NCI-H187 treated with DMSO at 0.1 percent for 48 hours (cell line): ENCODE measurements around the gene PTPRD.

Experiments used
- DNase-seq: peaks from one replicate; lab custom pipeline; 2025; lab: John Stamatoyannopoulos, UW

PTPRD gene

GRCh38 chr9:10052916-10053315 lies 559.9 kb downstream of the PTPRD start:
- no peak for DNase-seq

GRCh38 chr9:10052181-10052580 lies 560.6 kb downstream of the PTPRD start:
- no peak for DNase-seq

DNA sequence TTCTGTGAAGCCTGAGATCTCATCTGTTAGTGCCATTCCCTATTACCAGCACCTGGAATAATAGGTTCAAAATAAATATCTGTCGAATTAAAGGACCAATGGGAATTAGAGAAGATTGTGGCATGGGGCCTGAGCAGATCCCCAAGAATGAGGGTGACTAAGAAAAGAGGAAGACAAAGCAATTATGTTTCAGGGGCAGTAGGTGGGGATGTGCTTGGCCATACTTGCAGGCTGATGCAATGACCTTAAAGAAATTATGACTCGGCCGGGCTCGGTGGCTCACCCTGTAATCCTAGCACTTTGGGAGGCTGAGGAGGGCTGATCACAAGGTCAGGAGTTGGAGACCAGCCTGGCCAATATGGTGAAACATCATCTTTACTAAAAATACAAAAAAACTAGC lies 562.8 kb downstream of the PTPRD start:
- DNase-seq: no peak

- no peak for DNase-seq
Observed at GRCh38 chr9:10048994-10049393, 563.8 kb downstream of the PTPRD start.

DNA sequence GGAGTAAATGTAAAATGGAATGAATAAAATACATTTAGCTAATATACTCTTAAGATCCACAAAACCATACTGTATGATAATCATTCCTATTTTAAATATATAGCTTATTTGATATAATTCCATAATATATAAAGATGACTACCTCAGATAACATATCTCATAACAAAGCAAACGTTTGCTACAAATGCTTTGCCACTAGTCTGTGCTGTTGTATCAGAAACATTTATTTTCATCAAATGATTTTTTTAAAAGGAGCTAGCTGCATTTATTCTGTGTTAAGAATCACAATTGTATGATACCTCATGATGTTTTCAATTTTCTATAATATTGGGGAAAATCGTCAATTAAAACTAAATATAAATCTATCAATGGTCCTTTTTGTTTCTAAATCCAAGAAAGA lies 567.2 kb downstream of the PTPRD start:
- no peak for DNase-seq

DNA sequence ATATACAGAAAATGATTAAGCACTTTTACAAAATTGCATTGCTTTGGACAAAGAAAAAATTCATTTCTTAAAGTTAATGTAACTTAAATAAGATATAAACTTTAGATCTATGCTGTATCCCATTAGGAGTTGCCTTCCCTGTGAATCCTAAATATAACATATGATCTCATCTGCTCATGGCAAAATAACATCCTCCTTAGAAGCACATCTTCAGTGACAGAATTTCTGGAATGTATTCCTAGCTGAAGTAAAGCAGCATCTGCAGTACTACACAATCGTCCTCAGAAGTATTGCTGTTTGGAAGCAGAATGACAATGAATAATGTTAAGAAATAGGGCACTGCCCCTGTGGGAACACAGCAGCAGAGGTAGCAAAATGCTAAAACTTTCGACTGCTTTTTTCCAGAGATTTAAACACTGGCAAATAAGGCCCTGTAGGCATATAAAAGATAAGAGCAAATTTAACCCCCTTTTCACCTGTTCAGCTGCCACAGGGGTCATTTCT lies 571.0 kb downstream of the PTPRD start:
- DNase-seq: no peak

DNA sequence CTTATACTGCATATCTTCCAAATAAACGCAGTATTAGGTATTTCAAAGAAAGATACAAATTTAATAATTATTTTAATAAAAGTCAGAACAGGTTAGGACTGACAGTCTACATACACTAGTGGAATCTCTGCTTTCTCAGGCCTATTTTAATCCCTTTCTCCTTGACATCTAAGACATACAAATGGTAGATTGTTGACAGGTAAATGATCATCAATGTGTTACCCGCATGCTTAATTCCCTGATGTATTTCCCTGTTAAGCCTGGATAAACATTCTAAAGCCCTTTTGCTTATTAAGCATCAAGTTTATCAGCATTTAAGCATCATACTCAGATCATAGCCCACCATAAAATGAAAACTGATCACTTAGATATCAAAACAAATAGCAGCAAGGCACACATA lies 576.7 kb downstream of the PTPRD start:
- DNase-seq: no peak

GRCh38 chr9:10032166-10032565 lies 580.6 kb downstream of the PTPRD start:
- DNase-seq: no peak

GRCh38 chr9:10026443-10026984 lies 586.3 kb downstream of the PTPRD start:
- peak; percentile 59 for DNase-seq

GRCh38 chr9:10015755-10016154 lies 597.0 kb downstream of the PTPRD start:
- DNase-seq: no peak

DNA sequence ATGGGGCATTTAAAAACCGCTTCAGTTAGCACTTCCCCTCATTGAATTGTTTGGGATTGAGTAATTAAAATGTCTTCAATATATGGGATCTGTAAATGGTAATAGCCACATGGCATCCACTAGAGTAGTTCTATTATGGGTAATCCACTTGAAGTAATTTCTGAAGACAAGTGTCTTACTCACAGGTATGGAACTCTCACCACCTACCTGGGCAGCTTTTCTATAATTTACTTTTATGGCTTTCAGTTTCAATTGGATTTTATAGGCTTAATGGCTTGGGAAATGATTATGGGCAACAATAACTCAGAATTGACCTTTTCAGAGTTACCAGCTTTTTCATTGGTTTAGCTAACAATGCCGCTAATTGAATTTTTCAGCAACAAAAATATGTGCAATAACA lies 597.9 kb downstream of the PTPRD start:
- DNase-seq: peak; percentile 67

DNA sequence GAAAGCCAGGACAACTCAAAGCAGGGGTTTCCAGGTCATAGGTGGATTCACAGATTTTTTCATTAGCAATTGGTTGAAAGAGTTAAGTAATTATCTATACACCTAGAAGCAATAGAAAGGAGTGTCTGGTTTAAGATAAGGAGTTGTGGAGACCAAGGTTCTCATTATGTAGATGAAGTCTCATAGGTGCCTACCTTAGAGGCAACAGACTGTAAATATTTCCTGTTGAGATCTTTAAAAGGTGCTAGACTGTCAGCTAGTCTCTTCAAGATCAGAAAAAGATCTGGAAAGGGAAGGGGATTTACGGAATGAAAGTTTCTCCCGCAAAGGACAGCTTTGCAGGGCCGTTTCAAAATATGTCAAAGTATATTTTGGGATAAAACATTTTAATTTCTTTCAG lies 603.4 kb downstream of the PTPRD start:
- no peak for DNase-seq

DNA sequence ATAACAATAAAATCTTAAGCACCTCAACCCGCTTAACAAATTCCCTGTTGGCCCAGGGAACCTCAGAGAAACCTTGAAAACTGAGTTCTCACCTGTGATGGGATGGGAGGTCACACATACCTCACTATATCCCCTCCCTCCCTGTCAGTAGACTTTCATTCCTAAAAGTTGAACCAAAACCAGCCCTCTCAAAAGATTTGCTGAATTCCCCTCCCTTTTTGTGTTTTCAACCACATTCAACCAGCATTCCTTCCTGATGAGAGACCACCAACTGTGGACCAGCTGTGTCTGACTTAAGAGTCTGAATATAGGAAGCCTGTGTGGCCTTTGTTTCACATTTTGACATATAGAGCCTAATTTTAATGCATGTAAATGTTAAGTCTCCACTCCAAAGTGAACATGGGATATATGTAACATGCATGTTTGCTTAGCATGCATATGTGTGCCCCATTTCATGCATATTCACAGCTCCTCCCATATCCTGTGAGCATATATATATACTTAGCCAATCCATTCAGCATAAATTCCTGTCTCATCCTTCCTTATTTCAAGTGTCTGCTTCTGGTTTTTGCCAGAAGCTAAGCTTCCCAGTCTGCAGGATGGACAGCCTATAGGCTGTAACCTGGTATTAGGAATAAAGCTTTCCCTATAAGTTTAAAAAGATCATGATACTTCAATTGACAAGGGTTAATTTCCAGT lies 604.6 kb downstream of the PTPRD start:
- DNase-seq: no peak

DNA sequence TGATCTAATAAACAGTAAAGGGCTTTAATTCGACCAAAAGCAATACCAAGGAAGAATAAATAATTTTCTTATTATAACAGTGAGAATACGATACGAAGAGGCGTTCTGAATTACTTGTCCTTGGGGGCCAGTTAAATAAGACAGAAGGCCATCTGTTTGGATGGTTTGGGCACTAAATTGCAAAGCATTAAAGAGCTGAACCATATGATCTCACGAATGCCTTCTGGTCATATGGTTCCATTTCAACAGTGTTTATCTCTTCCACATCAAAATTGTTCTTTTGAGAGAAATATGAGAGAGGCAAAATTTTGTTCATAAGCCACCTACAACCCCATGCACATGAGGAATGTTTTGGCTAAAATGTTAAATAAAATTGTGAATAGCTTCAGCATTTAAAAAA lies 605.4 kb downstream of the PTPRD start:
- DNase-seq: no peak

DNA sequence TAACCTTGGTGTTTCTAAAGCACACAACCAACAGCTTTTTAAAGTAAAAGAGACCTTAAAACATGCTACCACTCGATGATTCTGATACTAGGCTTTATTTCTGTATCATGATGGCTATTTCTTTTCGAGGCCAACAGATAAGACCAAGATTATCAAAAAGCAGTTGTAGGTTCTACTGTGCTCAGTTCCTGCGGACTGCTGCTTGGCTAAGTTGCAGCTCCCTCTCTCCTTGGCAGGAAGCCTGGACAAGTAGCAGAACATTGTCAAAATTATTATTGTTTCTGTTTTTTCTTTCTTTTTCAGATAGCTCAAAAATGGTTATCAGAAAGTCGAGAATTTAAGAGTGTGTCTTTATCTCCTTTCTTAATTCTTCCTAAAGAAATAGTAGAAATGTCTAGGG lies 607.6 kb downstream of the PTPRD start:
- DNase-seq: no peak

DNA sequence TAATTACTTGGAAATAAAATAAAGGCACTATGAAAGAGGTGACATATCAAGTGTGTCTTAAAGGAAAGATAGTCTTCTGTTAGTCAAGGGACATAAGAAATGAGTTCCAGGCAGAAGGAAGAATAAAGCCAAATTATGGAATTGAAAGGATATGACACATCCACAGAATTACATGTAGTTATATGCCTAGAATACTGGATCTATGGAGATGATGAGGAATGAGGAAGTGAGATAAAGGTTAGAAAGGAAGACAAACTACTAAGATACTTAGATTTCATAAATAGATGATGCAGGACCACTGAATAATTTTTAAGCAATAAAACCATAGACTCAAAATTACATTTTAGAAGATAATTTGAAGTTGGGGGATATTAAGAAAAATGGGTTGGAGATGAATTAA lies 609.8 kb downstream of the PTPRD start:
- no peak for DNase-seq

GRCh38 chr9:10000669-10001068 lies 612.1 kb downstream of the PTPRD start:
- no peak for DNase-seq

- DNase-seq: no peak
Observed at GRCh38 chr9:9998491-9999287, 614.1 kb downstream of the PTPRD start.

DNA sequence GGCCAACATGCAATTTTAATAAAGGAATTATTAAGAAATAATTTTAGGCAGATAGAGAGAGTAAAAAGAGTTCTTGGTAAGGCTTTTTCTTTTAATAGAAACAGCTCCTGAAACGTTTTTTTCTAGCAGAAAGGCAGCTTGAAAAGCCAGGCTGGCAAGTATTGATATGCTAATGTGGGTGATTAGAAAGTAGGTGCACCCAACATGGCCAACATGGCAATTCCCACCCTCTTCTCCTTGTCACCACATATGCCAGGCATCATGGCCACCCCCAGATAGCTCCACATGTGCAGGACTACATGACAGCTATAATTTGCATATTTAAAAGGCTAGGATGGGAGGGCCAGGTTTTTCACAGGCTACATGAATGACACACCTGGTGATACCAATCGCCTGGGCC lies 615.2 kb downstream of the PTPRD start:
- no peak for DNase-seq

DNA sequence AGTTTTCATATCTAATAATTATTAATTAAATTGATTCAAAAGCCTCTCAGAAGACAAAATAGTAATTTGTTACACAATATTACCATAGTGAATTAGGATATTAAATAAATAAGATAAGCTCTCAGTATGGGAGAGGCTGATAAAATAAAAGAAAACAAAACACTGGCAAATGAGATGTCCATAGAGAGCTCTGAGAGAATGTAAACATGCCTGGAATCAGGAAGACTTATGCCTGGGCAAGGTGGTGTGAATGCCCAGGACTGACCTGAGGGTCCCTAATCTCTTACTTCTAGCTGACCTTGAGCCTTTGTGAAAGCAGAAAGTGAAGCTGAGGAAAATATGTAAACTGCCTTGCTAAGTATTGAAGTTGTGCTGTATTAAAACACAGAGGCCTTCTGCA lies 616.5 kb downstream of the PTPRD start:
- DNase-seq: no peak

DNA sequence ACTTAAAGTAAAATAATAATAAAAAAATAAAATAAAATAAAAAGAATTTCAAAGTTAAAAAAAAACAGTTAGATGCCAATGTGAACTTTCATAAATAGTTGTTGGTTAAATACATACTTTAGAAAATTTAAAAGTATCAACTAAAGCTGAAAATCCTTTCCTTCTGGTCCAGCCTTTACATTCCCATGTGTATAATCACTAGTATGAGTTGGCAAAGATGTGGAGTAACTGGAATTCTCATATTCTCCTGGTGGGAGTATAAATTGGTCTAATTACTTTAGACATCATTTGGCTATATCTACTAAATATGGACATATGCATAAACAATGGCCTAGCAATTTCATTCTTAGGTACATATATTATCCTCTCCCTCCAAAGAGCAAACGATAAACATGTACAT lies 619.9 kb downstream of the PTPRD start:
- no peak for DNase-seq

GRCh38 chr9:9973062-9973461 lies 639.7 kb downstream of the PTPRD start:
- no peak for DNase-seq

DNA sequence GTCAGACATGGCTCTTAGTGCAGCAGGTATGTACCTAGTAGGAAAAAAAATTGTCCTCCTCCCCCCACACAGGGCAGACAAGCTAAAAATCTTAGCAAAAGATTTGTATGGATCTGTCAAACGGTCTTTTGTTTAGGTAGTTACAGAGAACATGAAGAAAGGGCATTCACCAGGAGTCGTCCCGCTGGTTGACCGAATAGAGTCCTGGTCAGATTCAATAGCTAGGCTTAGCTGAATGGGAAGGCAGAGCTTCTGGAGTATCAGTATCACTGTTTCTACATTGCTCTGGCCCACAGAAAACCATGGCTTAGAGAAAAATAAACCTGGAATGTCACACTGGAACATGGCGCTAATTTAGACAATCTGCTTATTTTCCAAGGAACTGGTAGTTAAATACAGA lies 642.3 kb downstream of the PTPRD start:
- no peak for DNase-seq
